Measurements from ENCODE around the gene CAPS.
A peak's percentile ranks its signal among the peaks of the same experiment; 100 is the strongest.

The CAPS gene

GRCh38 chr19:5932609-5933262 lies 18.7 kb downstream of the CAPS start:
- DNase-seq: peak in 6 of 10 donors; percentile 31 to 90 (median 73)
- intact Hi-C loops (cut with DNase I): no loop called here

- intact Hi-C loops (cut with DNase I): no loop called here
- DNase-seq: peak in 2 of 10 donors; percentile 49 to 62
These were observed 19.5 kb downstream of the CAPS start for GRCh38 chr19:5933391-5934068.

DNA sequence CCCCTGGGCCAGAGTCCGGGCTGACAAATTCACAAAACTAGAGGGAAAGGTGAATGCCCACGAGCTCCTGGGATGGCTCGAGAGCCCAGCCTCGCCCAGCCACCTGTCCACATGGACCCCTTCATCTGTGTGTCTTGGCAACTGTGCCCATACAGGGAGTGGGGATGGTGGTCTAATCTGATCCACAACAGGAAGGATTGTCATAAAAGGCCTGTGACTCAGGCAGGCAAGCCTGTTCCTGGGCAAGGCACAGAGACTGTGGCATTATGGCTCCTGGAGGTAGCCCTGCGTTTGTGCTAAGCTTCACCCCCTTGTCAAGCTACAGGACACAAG lies 20.0 kb downstream of the CAPS start:
- intact Hi-C loops (cut with DNase I): no loop called here
- peak in 1 of 10 donors; percentile 55 for DNase-seq

DNA sequence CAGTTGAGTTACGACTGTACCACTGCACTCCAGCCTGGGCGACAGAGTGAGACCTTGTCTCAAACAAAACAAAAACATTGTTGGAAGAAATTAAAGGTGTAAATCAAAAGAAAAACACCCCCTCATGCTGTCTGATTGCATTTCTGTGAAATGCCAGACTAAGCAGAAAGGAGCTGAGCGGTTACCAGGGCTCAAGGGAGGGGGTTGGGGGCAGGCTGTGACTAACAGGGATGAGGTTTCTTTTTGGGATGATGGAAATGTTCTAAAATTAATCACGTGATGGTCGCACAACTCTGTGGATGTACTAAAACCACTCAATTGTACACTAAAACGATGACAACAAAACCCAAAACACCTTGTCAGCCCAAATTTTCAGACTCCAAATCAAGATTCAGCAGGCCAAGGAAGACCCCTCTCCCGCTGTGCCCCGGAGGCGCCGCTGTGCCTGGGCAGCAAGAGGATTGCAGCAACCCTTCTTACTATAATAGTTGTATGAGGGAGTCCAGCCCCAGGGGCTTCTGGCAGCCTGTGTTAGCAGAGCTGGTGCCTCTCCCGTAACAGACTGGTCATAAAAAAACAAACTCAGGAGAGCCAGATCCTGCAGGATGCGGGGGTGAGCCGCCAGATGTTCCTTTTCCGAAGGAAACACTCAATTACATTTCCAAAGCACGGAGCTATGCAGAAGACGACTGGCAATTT lies 20.9 kb downstream of the CAPS start:
- intact Hi-C loops (cut with DNase I): no loop called here
- peak in 2 of 10 donors; percentile 74 to 78 for DNase-seq

DNA sequence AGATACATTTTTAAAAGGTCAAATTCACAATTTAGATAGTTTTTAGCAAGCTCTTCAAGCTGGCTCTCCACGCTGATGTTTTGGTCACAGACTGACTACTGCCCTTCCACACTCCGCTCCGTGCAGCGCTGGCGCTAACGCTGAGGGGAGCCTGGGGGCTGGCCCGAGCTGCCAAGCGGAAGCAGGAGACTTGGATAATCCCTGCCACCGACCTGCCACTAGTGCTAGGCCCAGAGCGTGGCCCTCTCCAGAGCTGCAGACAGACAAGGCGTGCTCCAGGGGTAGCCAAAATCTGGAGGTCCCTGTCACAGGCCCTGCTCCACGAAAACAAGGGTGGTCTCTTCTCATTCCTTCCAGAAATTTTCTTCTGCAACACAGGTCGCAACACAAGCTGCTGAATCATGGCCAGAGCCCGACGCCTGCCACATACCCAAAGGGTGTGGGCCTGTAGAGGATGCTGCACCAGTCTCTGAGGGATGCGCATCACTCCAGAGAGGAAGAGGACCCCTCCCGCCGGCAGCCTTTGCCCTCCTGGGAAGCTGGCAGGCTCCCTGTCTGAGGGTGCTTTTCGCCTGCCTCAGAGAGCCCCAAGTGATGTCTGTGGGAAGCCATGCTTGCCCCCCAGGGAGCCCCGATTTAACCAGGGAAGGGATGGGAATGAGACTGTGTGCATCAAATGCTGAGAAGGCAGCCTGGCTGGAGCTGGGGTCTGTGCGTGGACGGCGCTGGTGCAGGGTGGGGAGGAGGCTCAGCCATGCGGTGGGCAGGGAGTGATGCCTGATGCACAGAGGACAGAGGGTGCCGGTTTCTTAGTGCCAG lies 21.6 kb downstream of the CAPS start:
- intact Hi-C loops (cut with DNase I): no loop called here
- DNase-seq: peak in 2 of 10 donors; percentile 78 to 85

DNA sequence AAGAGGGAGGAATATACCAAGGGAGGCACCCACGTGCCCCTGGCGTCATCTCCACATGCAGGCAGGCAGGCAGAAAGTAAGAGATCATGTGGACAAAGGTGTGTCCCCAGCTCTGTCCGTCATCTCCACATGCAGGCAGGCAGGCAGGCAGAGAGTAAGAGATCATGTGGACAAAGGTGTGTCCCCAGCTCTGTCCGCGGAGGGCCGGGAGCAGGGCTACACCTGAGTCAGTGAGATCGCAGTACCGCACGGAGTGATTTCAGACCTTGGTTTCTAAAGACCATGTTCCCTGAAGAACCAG lies 22.2 kb downstream of the CAPS start:
- peak in 1 of 10 donors; percentile 16 for DNase-seq
- intact Hi-C loops (cut with DNase I): no loop called here

DNA sequence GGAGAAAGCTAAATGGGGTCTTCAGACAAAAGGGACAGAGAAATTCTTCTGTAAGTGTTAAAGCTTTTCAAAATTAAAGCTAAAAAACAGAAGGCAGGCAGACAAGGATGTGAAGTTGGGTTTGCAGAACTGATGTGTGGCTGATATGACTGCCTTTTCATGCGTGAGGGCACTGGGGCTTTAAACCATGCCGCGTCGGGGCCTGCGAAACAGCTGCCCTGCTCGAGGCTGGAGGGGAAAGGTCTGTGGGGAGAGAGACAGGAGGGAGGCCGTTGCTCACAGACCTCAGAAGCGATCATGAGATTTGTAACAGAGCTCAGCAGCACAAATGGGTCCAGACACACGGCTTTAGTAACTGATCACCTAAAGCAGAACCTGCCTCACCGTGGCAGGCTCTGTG lies 23.5 kb downstream of the CAPS start:
- intact Hi-C loops (cut with DNase I): no loop called here
- no peak for DNase-seq

- intact Hi-C loops (cut with DNase I): no loop called here
- DNase-seq: no peak
These were observed 26.5 kb downstream of the CAPS start for GRCh38 chr19:5940260-5941208.

- no peak for DNase-seq
- intact Hi-C loops (cut with DNase I): no loop called here
These were observed 27.6 kb downstream of the CAPS start for GRCh38 chr19:5941673-5942072.

DNA sequence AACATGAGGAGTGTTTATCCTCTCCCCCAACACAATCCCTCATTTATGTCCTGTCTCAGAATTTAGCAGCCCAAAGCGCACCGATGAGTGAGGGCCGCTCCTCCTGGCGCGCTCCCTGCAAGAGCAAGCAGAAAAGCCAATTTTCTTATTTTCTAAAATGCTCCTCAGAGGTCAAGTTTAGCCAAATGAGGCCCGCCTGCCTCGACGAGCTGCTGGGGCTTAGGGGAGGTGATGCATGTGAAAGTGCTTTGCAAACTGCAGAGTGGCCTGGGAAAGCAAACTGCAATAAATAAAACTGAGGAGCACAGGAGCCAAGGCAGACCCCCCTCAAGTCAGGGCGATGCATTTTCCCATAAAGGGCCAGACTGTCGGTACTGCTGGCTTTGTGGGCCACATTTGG lies 29.0 kb downstream of the CAPS start:
- peak in 1 of 10 donors; percentile 1 for DNase-seq

GRCh38 chr19:5943623-5944022 lies 29.6 kb downstream of the CAPS start:
- peak in 2 of 10 donors; percentile 14 to 43 for DNase-seq
- intact Hi-C loops (cut with DNase I): no loop called here

More for the DNA sequence above, 29.0 kb downstream of the CAPS start:
- intact Hi-C loops (cut with DNase I): no loop called here

GRCh38 chr19:5947435-5947834 lies 33.4 kb downstream of the CAPS start:
- intact Hi-C loops (cut with DNase I): no loop called here
- peak; percentile 42 to 95 (median 70) for DNase-seq

GRCh38 chr19:5948752-5949564 lies 34.9 kb downstream of the CAPS start:
- peak in 2 of 10 donors; percentile 49 to 62 for DNase-seq
- intact Hi-C loops (cut with DNase I): no loop called here

GRCh38 chr19:5949792-5950305 lies 35.8 kb downstream of the CAPS start:
- peak in 3 of 10 donors; percentile 69 to 75 (median 69) for DNase-seq
- intact Hi-C loops (cut with DNase I): no loop called here

DNA sequence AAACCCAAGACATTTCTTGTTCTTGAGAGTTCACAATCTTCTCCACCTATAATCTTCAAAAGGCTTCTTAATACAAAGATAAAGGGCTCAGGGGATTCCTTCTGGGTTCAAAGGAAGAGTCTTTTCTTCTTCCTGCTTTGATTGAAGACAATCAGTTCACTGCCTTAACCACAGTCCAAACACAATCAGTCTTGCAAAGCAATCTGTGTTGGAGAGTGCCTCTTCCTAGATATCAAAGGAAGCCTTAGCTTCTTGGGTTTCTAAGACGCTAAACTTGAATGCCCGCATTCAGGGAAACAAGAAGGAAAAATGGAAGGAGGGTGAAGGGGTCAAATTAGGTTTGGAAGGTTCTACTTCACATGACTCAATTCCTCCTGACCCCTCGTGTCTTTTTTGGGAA lies 36.7 kb downstream of the CAPS start:
- no peak for DNase-seq
- intact Hi-C loops (cut with DNase I): no loop called here

DNA sequence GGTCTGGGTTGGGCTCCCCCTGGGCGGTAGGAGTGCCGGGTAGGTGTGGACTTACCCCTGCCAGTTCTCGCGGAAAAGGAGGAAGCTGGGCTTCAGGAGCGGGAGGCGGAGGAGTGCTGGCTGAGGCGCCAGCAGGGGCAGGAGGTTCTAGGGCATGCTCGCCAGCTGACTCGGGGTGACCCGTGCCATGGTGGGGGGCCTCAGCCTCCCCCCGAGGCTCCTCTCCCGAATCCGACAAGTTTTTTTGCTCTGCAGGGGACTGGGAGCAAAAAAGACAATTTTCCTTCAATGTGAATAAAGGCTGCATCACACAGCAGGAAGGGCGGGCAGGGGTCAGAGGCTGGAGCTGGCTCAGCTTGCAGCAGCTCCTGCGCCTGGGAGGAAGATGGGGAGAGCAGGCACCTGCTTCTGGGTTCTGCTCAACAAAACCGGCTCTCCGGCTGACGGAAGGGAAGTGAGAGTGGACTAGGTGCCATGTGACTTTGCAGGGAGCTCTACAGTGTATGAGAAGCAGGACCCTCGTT lies 37.3 kb downstream of the CAPS start:
- peak in 3 of 10 donors; percentile 68 to 87 (median 85) for DNase-seq
- intact Hi-C loops (cut with DNase I): no loop called here

- DNase-seq: peak in 3 of 10 donors; percentile 53 to 69 (median 67)
- intact Hi-C loops (cut with DNase I): no loop called here
These were observed 38.4 kb downstream of the CAPS start for GRCh38 chr19:5952193-5953029.

All from posterior cingulate gyrus (tissue), 11 donors.